ENCODE results near the gene NDC80.

Gene NDC80

GRCh38 chr18:2557536-2557935 lies 13.8 kb upstream of the NDC80 start:
- DNase-seq (ENCODE audit: low read depth in 2 of 3, low spot score in 2 of 3): no peak

- no peak for DNase-seq (ENCODE audit: low read depth in 2 of 3, low spot score in 2 of 3)
These were observed 12.1 kb upstream of the NDC80 start for GRCh38 chr18:2559249-2559648.

- DNase-seq (ENCODE audit: low read depth in 2 of 3, low spot score in 2 of 3): no peak
These were observed 7.0 kb upstream of the NDC80 start for GRCh38 chr18:2564373-2564772.

GRCh38 chr18:2568129-2568528 lies 3.2 kb upstream of the NDC80 start:
- DNase-seq (ENCODE audit: low read depth in 2 of 3, low spot score in 2 of 3): no peak

- DNase-seq (ENCODE audit: low read depth in 2 of 3, low spot score in 2 of 3): no peak
These were observed 2.8 kb upstream of the NDC80 start for GRCh38 chr18:2568605-2569004.

GRCh38 chr18:2569338-2570207 lies 1.8 kb upstream of the NDC80 start:
- no peak for DNase-seq (ENCODE audit: low read depth in 2 of 3, low spot score in 2 of 3)

GRCh38 chr18:2570772-2571199 lies 571 bp upstream of the NDC80 start:
- DNase-seq (ENCODE audit: low read depth in 2 of 3, low spot score in 2 of 3): peak in 2 of 3 experiments; percentile 34 to 42

- DNase-seq (ENCODE audit: low read depth in 2 of 3, low spot score in 2 of 3): no peak
These were observed 813 bp downstream of the NDC80 start for GRCh38 chr18:2572171-2572569.

- no peak for DNase-seq (ENCODE audit: low read depth in 2 of 3, low spot score in 2 of 3)
These were observed 1.5 kb downstream of the NDC80 start for GRCh38 chr18:2572892-2573291.

- DNase-seq (ENCODE audit: low read depth in 2 of 3, low spot score in 2 of 3): no peak
These were observed 2.1 kb downstream of the NDC80 start for GRCh38 chr18:2573408-2573807.

- DNase-seq (ENCODE audit: low read depth in 2 of 3, low spot score in 2 of 3): no peak
These were observed 16.4 kb downstream of the NDC80 start for GRCh38 chr18:2587788-2588187.

- no peak for DNase-seq (ENCODE audit: low read depth in 2 of 3, low spot score in 2 of 3)
These were observed 17.4 kb downstream of the NDC80 start for GRCh38 chr18:2588666-2589344.

- no peak for DNase-seq (ENCODE audit: low read depth in 2 of 3, low spot score in 2 of 3)
These were observed 18.1 kb downstream of the NDC80 start for GRCh38 chr18:2589345-2590068.

GRCh38 chr18:2590303-2590702 lies 18.9 kb downstream of the NDC80 start:
- no peak for DNase-seq (ENCODE audit: low read depth in 2 of 3, low spot score in 2 of 3)

GRCh38 chr18:2597639-2598038 lies 26.3 kb downstream of the NDC80 start:
- no peak for DNase-seq (ENCODE audit: low read depth in 2 of 3, low spot score in 2 of 3)

- no peak for DNase-seq (ENCODE audit: low read depth in 2 of 3, low spot score in 2 of 3)
These were observed 31.5 kb downstream of the NDC80 start for GRCh38 chr18:2602844-2603243.

GRCh38 chr18:2606335-2606734 lies 35.0 kb downstream of the NDC80 start:
- no peak for DNase-seq (ENCODE audit: low read depth in 2 of 3, low spot score in 2 of 3)

GRCh38 chr18:2609604-2610003 lies 38.2 kb downstream of the NDC80 start:
- no peak for DNase-seq (ENCODE audit: low read depth in 2 of 3, low spot score in 2 of 3)

- no peak for DNase-seq (ENCODE audit: low read depth in 2 of 3, low spot score in 2 of 3)
These were observed 39.2 kb downstream of the NDC80 start for GRCh38 chr18:2610549-2610948.

- DNase-seq (ENCODE audit: low read depth in 2 of 3, low spot score in 2 of 3): no peak
These were observed 41.6 kb downstream of the NDC80 start for GRCh38 chr18:2612996-2613395.

GRCh38 chr18:2617401-2617998 lies 46.1 kb downstream of the NDC80 start:
- no peak for DNase-seq (ENCODE audit: low read depth in 2 of 3, low spot score in 2 of 3)

Data from activated CD8-positive, alpha-beta memory T cell treated with anti-CD3 and anti-CD28 coated beads for 48 hours (primary cell).